Measurements from ENCODE around the gene GJE1.
"Not testable (repeated sequence)": the region's sequence is repeated elsewhere in the genome, so short reads cannot be mapped to it uniquely, and the experiment has no call there.

GJE1 gene, protein sequence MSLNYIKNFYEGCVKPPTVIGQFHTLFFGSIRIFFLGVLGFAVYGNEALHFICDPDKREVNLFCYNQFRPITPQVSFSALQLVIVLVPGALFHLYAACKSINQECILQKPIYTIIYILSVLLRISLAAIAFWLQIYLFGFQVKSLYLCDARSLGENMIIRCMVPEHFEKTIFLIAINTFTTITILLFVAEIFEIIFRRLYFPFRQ

GRCh38 chr6:142132625-142133024 lies at the start of gene GJE1:
GJE1 (plus strand) TSS chr6:142132925; CDS start chr6:142133159, 234 bp downstream.
- no peak for DNase-seq

GRCh38 chr6:142087950-142088857 lies 44.5 kb upstream of the GJE1 start:
- DNase-seq, result no peak

- DNase-seq, result no peak
These were observed 43.9 kb upstream of the GJE1 start for GRCh38 chr6:142088858-142089216.

DNA sequence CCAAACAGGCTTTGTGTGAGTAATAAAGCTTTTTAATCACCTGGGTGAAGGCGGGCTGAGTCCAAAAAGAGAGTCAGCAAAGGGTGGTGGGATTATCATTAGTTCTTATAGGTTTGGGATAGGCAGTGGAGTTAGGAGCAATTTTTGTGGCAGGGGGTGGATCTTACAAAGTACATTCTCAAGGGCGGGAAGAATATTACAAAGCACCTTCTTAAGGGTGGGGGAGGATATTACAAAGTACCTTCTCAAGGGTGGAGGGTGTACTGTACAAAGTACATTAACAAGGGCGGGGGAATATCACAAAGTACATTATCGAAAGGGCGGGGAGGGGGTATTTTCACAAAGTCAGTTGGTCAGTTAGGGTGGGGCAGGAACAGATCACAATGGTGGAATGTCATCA lies 27.9 kb upstream of the GJE1 start:
- not testable (repeated sequence) for DNase-seq

DNA sequence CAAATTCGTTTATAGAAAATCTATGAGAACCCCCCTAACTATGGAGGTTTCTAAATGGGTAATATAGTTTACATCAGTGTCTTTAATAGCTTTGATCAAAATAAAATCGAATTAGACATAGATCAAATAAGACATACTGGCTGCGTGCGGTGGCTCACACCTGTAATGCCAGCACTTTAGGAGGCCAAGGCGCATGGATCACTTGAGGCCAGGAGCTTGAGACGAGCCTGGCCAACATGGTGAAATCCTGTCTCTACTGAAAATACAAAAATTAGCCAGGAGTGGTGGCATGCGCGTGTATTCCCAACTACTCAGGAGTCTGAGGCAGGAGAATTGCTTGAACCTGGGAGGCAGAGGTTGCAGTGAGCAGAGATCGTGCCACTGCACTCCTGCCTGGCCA lies 21.9 kb upstream of the GJE1 start:
- DNase-seq, result not testable (repeated sequence)

- peak; percentile 41 for DNase-seq
These were observed 20.2 kb upstream of the GJE1 start for GRCh38 chr6:142112451-142113061.

DNA sequence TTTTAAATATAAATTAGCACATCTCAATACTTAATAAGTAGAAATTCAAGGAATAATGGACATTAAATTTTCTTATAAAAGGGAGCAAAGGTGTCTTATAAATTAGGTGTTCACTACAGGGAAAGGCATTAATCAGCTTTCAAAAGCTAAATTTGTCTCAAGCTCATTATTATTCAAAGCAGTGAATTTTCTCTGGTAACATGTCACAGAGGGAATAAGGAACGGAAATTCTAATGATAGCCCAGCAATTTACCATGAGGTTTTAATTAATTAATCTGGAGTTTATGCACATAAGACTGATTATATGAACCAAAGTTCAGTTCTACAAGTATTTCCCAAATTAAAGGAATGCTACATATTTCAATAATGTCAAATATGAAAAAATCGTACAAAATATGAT lies 15.4 kb upstream of the GJE1 start:
- no peak for DNase-seq

DNA sequence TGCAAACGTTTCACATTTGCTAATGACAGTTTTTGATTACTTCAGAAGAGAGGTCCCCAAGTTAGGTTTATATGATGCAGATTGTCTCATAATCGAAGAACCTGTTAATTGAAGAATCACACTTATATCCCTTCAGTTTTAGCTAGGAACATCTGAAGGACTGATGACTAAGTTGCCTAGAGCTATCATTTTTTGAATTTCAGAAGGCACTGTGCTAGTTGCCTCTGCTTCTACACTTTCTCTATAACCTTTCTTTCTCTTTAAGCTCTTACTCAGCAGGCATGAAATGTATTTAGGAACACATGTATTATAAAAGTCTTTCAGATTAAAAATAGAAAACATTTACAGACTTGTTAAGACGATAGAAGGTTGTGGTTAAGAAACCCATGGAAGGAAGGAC lies 14.4 kb upstream of the GJE1 start:
- DNase-seq, result no peak

DNA sequence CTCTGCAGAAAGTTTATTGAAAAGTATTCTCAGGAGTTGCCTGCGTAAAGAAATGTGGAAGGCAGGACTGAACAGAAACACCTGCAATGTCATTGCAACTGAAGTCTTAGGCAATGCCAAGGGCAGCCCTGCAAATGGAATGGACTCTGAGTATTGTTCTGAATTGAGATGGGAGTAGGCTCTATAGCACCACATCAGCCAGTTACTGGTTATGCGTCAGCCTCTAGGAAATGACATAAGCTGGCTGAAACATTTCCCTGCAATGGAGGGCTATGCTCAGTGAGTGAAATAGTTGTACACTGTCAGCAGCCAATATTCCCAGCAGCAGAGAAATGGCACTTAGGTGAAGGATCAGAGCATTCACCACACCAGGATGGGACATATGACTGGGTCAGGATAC lies 13.8 kb upstream of the GJE1 start:
- DNase-seq, result no peak

- DNase-seq, result no peak
These were observed 11.4 kb upstream of the GJE1 start for GRCh38 chr6:142121342-142121741.

GRCh38 chr6:142130814-142131213 lies 1.9 kb upstream of the GJE1 start:
- DNase-seq, result no peak

DNA sequence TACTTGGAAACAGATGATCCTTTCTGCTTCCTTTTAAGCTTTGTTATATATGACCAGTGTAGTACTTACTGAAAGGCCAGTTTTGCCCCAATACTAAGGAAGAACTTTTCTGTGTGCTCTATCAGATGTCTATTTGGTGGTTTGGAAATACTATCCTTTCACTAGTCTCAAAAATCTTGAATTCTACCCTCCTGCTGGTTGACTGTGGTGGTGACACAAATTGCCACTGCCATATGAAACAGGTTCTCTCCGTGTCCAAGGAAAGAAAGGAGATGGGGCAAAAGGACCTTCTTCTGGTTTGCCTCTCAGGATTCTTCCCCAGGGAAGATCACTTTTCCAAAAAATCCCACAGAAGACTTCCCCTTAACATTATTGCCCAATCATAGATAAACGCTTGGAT lies 6.2 kb downstream of the GJE1 start:
- no peak for DNase-seq

- DNase-seq, result not testable (repeated sequence)
These were observed 8.8 kb downstream of the GJE1 start for GRCh38 chr6:142141531-142141930.

GRCh38 chr6:142146828-142147662 lies 14.3 kb downstream of the GJE1 start, which contains the start of the genes NMBR and VTA1:
NMBR (minus strand) TSS chr6:142147122; CDS start chr6:142088658, 58,464 bp downstream.
VTA1 (plus strand) TSS chr6:142147263; CDS start chr6:142147288, 25 bp downstream.
- peak; percentile 95 for DNase-seq

DNA sequence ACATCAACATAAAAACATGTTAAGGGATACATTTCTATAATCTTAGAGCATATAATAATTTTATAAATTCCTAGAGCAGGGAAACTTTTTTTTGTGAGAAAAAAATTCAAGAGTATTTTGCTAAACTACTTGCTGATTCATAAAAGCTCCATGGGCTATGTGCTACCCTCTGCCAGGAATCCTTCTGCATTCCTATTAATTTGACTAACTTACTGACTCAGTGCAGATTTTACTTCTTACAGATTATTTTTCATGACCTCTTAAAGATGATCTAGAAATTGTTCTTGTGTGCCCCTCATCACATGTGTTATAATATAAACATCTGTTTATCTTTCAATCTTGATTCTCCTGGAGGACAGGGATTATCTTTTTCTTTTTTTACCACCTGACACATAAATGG lies 20.0 kb downstream of the GJE1 start:
- no peak for DNase-seq

- DNase-seq, result no peak
These were observed 20.5 kb downstream of the GJE1 start for GRCh38 chr6:142153196-142153595.

- DNase-seq, result no peak
These were observed 21.6 kb downstream of the GJE1 start for GRCh38 chr6:142154336-142154735.

DNA sequence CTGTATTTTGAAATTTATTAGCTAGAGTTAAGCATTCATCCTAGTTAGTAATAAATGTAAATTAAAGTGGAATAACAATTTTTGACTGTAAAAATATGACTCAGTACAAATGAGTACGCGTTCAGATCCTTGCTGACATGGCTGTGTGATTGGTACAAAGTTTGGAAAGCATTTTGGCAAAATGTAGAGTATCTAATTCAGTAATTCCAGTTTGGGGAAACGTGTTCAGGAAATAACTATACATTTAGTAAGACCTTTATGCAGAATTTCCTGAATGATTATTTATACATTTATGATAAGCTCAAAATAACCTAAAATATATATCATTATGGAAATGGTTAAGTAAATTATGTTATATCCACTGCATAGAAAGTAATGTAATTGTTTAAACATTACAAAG lies 22.4 kb downstream of the GJE1 start:
- no peak for DNase-seq

DNA sequence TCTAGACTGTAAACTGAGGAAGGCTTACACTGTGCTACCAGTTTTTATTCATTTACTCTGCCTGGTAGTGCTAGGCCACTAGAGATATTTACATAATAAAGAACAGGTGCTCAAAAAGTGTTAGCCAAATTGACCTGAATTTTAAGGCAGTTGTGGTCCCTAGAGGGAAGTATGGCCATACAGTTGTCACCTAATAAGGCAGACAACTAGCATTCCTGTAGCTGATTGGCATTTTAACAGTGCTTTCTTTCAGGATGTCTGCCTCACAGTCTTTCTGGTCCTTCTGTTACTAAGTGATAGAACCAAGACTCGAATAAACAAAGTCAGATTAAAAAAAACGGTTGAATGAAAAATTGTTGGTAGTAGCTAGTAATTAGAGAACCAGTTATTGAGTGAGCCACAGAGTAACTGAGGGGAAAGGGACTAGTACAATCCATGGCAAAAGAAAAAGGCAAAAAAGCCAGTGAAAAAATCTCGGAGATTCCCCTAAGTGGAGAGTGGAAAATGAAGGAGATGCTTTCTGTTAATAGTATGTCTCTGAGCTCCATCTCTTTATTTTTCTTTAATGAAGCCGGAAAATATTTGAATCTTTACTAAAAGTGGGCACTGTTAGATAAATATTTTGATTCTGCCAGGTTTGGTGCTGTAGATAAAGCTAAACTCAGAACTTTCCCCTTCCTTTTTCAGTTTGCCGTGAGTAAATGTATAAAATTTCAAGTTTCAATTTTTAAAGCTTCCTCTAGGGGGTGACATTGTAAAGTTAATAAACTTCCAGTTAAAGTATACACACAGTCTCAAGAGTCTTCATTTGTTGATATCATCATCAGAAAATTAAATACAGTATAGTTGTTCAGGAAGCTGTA lies 23.4 kb downstream of the GJE1 start:
- peak; percentile 0 for DNase-seq

DNA sequence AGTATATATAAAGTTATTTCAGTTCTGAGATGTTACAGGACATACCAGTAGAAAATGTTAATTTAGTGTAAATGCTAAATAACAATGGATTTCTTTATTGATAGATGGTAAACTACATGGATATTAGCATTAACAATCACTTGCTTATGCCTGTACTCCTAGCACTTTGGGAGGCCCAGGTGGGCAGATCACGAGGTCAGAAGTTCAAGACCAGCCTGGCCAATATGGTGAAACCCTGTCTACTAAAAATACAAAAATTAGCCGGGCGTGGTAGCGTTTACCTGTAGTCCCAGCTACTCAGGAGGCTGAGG lies 24.0 kb downstream of the GJE1 start:
- DNase-seq, result not testable (repeated sequence)

DNA sequence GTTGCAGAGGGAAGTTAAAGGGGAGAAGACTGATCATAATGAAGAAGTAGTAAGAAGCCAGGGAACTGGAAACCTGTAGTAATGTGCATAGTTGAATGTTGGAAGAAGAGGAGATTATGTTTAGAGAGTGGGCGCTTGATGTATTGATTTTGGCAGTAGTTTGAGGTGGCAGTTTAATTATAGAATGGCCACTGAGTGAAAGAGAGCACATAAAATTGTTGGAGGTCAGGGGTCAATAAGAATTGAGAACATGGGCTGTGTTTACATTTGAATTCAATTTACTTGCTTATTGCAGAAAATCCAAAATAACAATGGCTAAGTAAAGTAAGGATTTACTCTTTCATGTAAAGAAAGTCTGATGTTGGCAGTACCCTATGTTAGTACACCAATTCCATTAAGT lies 30.1 kb downstream of the GJE1 start:
- peak; percentile 73 for DNase-seq

DNA sequence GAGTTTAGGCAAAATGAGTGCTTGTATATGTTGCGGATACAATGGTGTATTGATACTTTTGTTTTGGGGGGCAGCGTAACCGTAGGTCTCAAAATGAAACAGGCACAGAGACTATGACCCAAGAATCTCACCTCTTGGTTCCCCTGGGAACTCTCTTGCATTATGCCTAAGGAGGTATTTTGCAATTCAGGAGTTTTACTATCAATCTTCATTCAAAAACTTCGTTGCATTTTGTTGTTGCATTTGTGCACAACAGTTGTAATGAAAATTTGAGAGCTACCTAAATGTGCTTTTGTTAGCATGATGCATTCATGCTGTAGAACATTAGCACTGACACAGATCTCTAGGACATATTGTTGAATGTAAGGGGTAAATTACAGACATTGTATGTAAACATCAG lies 32.5 kb downstream of the GJE1 start:
- DNase-seq, result no peak

All from NCI-H1092 treated with DMSO at 0.1 percent for 48 hours (cell line).